Mammary epithelial cell (primary cell): Measurements from ENCODE around the gene OR8U1.

Source experiments
- CTCF ChIP-seq, 2 donors: IDR thresholded peaks in 1 of 2; conservative IDR thresholded peaks in 1 of 2; 2 replicates each; pipeline ENCODE4 v1.5.1; 2011 to 2012; ENCODE audit warnings: inconsistent platforms in 2 of 2, low read length in 2 of 2, mild to moderate bottlenecking in 2 of 2, control low read depth in 1 of 2, low read depth in 1 of 2; ENCODE audit not compliant: insufficient read depth in 1 of 2; ENCODE audit errors: extremely low read depth in 1 of 2
- EZH2 ChIP-seq: IDR thresholded peaks from 2 replicates; pipeline ENCODE4 v1.6.1; 2012; ENCODE audit warnings: low read length, inconsistent platforms, borderline replicate concordance

GRCh38 chr11:56380120-56380519 is 4.7 kb downstream of the OR8U1 start:
- TF ChIP-seq CTCF (conservative IDR thresholded peaks at IDR 0.05 in 1 of 2, IDR thresholded peaks at IDR 0.05 in 1 of 2; ENCODE audit: extremely low read depth in 1 of 2, insufficient read depth in 1 of 2, low read depth in 1 of 2, low read length in 2 of 2) (no peak), EZH2 (no peak)
